GM19463 (cell line): ENCODE measurements around the gene RIPK1.
"Not testable (repeated sequence)": the region's sequence is repeated elsewhere in the genome, so short reads cannot be mapped to it uniquely, and the experiment has no call there.

Experiments used
- ATAC-seq: cut with Tn5 transposase; IDR thresholded peaks from one replicate; pipeline ENCODE4 v1.9.1; 2021; ENCODE audit warnings: mild to moderate bottlenecking, moderate library complexity; ENCODE audit not compliant: unreplicated experiment

The RIPK1 gene

DNA sequence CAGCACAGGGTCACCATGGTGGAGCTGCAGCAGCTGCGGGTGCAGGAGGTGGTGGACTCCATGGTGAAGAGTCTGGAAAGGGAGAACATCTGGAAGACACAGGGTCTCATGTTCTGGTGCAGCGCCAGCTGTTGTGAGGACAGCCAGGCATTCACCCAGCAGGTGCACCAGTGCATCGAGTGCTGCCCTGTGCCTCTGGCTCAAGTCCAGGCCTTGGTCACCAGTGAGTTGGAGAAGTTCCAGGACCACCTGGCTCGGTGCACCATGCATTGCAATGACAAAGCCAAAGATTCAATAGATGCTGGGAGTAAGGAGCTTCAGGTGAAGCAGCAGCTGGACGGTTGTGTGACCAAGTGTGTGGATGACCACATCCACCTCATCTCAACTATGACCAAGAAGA is 22.9 kb upstream of the RIPK1 start:
- ATAC-seq = no peak

DNA sequence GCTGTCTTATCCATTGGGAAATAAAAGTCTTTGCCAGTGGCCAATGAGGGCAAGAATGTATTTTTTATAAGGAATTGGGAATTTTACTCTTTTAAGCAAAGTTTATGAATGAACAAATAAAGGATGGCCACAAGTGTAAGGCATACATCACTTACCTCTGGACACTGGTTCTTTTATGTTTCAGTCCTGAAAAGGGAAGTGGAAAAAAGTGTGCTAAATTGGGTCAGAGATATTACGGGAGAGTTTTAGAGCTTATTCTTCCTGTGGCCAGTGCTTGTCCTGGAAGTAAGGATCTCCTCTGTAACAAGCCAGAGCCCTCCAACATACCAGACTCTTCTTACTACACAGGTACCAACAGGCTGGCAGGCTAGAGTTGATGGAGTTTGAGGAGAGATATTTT is 22.5 kb upstream of the RIPK1 start:
- ATAC-seq = no peak

- no peak for ATAC-seq
Observed at GRCh38 chr6:3046295-3046694, 22.0 kb upstream of the RIPK1 start.

- not testable (repeated sequence) for ATAC-seq
Observed at GRCh38 chr6:3048009-3048408, 20.3 kb upstream of the RIPK1 start.

DNA sequence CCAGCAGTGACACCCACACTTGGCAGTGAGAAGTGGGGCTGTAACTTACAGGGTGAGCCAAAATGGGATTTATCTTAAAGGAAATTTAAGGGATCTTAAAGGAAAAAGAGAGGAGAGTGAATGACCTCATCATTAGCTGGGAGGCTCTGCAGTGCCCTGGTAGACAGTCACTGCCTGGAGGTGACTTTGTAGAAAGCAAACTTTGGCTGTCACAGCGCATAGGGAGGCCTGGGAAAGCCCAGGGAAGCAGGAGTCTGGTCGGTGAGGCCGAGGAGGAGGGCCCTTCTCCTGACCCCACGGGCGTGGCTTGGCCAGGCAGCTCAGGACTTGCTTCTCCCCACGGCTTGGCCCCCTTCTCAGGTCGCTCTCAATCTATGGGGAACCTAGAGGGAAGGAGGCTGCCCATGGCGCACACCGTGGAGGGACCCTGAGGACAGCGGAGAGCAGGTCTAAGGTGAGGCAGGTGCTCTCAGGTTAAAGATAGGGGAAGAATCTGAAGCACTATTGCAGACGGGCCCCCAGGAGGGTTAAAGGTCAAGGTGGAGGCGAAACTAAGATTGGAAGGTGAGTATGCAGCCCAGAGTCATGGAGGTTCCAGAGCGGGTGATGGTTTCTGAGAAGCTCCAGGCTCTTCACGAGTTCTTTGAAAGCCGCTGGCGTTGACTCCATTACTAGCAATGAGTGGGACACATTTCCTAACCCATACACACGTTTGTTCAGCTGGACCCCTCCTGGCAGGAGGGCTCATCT is 15.6 kb upstream of the RIPK1 start:
- no peak for ATAC-seq

DNA sequence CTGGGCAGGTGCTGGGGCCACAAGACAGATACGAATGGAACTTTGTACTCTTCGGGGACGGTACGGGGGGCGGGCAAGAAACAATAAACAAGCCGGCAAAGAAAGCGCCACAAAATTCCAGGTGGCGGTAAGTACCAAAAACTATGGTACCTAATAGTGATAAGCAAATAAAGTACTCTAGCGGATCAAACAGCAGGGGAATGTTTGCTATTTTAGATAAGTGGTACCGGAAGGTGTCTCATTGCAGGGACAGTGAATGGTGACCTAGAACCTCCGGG is 15.1 kb upstream of the RIPK1 start:
- ATAC-seq = no peak

- not testable (repeated sequence) for ATAC-seq
Observed at GRCh38 chr6:3054229-3055157, 13.8 kb upstream of the RIPK1 start.

DNA sequence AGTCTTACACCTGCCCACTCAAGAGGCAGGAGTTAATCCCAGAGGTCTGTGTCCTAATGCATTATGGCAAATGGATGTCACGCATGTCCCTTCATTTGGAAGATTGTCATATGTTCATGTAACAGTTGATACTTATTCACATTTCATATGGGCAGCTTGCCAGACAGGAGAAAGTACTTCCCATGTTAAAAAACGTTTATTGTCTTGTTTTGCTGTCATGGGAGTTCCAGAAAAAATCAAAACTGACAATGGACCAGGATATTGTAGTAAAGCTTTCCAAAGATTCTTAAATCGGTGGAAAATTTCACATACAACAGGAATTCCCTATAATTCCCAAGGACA is 13.2 kb upstream of the RIPK1 start:
- ATAC-seq = not testable (repeated sequence)

DNA sequence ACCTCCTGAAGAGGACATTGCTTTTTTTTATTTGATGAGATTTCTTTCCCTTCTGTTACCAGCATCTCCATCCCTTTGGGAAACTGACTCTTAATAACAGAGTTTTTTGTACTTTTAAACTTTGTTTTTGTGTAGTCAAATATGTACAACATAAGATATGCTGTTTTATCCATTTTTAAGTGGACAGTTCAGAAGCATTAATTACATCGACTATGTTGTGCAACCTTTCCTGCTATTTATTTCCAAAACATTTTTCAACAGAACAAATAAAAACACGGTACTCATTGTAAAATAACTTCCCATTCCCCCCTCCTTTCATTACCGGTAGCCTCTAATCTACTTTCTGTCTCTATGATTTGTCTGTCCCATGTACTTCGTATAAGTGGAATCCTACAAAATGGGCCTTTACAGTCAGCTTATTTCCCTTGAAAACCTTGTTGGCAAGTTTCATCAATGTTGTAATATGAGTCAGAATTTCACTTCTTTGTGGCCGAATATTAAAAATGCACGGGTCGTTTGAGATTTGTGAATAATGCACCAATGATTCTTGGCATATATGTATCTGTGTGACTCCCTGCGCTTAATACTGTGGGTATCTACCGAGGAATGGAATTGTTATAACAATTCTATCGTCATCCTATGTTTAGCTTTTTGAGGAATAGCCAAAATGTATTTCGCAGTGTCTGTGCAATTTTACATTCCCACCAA is 11.1 kb upstream of the RIPK1 start:
- ATAC-seq = no peak

GRCh38 chr6:3058957-3059356 is 9.3 kb upstream of the RIPK1 start:
- ATAC-seq = no peak

- not testable (repeated sequence) for ATAC-seq
Observed at GRCh38 chr6:3060092-3060491, 8.2 kb upstream of the RIPK1 start.

DNA sequence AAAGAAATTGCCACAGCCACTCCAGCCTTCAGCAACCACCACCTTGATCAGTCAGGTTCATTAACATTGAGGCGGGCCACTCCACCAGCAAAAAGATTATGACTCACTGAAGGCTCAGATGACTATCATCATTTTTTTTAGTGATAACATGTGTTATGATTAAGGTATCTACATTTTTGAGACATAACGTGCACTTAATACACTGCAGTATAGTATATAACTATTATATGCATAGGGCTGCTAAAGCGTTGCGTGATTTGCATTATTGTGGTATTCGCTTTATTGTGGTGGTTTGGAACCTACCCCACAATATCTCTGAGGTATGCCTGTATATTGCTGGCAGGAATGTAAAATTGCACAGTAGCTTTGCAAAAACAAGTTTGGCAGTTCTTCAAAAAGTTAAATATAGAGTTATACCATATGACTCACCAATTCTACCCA is 6.8 kb upstream of the RIPK1 start:
- ATAC-seq = no peak

- not testable (repeated sequence) for ATAC-seq
Observed at GRCh38 chr6:3063340-3063732, 5.0 kb upstream of the RIPK1 start.

DNA sequence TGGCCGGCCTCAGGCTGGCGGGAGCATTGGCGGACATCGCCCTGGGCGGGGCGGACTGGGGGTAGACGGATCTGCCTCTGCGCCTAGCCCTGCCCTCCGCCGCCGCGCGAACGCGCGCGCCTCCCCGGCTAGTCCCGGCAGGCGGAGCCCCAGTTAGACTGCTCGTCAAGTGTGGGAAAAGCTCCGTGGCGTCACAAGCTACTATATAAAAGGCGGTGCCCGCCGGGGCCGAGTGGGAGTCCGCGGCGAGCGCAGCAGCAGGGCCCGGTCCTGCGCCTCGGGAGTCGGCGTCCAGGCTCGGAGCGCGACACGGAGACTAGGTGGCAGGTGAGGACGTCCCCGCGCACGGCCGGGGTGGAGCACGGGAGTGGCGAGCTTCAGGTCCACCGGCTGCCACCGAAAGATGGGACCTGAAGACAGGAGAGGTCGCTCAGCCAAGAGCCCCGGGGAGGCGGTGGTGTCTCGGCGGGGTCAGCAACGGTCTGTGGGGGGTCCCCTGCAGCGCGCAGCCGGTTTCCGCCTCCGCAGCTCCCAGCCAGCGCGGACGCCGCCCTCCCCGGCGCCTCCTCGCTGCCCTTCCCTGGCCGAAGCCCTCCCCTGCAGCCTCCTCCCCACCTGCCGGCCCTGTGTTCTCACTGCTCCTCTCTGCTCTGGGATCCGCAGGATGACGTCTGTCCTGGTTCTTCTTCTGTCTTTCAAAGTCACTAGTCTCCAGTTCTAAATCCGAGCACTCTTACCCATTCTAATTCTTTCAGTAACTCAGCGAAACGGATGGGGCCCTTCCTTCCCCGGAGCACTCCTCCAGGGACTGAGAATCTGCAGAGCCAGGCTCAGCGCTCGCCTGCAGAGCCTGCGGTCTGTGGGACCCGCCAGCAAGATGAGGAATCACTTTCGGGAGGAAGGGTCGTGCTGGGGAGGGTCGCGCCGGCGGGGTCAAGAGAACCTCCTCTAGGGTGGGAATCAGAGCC is 4.3 kb upstream of the RIPK1 start:
- peak; percentile 68 for ATAC-seq

DNA sequence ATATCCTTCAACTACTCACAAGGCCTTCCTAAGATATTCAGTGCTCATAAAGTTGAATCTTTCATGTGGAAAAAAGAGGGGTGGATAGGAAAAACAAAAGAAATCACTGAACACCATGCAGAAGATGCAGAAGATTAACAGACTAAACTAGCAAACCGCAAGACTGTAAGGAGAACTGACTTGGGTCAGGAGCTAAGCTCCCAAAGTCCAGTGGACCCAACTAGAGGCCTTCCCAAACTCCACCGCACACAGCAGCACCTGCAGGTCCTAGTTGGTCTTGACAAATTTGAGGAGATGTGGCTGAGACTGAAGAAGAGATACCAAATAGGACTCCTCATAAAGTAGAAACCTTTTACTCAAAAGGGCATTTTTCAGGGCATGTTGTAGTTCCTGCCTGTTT is 3.3 kb downstream of the RIPK1 start:
- ATAC-seq = no peak

- ATAC-seq = no peak
Observed at GRCh38 chr6:3072798-3073197, 4.5 kb downstream of the RIPK1 start.

- no peak for ATAC-seq
Observed at GRCh38 chr6:3073382-3073781, 5.1 kb downstream of the RIPK1 start.

DNA sequence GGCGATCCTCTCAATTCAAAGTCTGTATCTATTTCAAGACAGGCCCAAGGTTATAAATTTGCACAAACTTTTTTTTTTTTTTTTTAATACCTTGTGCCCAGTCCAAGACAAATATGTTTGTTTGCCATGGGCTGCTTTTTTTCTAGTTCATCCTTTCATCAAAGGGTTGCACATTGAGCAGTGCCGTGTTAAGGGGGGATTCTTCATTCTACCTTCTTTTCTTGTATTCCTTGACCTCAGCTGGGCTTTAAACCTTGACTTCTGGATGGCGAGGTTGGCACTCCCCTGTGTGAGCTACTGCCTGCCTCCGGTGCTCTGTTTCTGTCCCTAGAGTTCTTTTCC is 7.4 kb downstream of the RIPK1 start:
- no peak for ATAC-seq

GRCh38 chr6:3076320-3076719 is 8.0 kb downstream of the RIPK1 start:
- no peak for ATAC-seq

GRCh38 chr6:3077430-3077829 is 9.1 kb downstream of the RIPK1 start:
- ATAC-seq = no peak

- ATAC-seq = not testable (repeated sequence)
Observed at GRCh38 chr6:3078952-3079351, 10.7 kb downstream of the RIPK1 start.
